Large intestine (tissue), 3 donors: ENCODE results near the gene TSNAX. TPM values are rescaled to one million over a fixed set of nuclear protein-coding genes. Genes with fewer than 3 reads are reported as not detected.
"Not testable (repeated sequence)": the region's sequence is repeated elsewhere in the genome, so short reads cannot be mapped to it uniquely, and the experiment has no call there.

Source experiments
- DNase-seq, 2 donors: peaks; one replicate each; pipeline versions ENCODE4 v3.0.0 to v3.0.0-alpha.2; 2013
- H3K27ac ChIP-seq: one replicate; pipeline ENCODE4 v1.5.1; 2013; ENCODE audit warnings: low read length
- H3K27me3 ChIP-seq: 2 replicates; pipeline ENCODE4 v1.6.1; 2013; ENCODE audit warnings: low read length; ENCODE audit not compliant: control insufficient read depth, insufficient read depth
- H3K36me3 ChIP-seq: 2 replicates; pipeline ENCODE4 v1.6.1; 2013; ENCODE audit warnings: low read length; ENCODE audit not compliant: control insufficient read depth, insufficient read depth
- H3K4me1 ChIP-seq: one replicate; pipeline ENCODE4 v1.6.1; 2013; ENCODE audit warnings: low read length; ENCODE audit not compliant: control insufficient read depth, insufficient read depth
- H3K4me3 ChIP-seq: one replicate; pipeline ENCODE4 v1.5.1; 2013; ENCODE audit warnings: low read length
- H3K9me3 ChIP-seq: one replicate; pipeline ENCODE4 v1.6.1; 2013; ENCODE audit warnings: mild to moderate bottlenecking, low read depth, low read length, moderate library complexity; ENCODE audit not compliant: control insufficient read depth
- WGBS: methylation state at CpG from one replicate; pipeline ENCODE4 v1.1.5; 2013; ENCODE audit warnings: low lambda C conversion rate; ENCODE audit not compliant: insufficient coverage; 5-methylcytosine and 5-hydroxymethylcytosine counted together
- polyA plus RNA-seq: library from polyadenylated mRNA; unstranded; fragments of 120-200 nt; gene quantifications from one replicate; pipeline ENCODE4 v1.2.1, GENCODE V29; 2013

The TSNAX gene
- polyA plus RNA-seq, 1 donor: 38.2 TPM

- no peaks in the 10 kb centered on the region for H3K4me1 ChIP-seq
- no peak overlapping the region for H3K4me3 ChIP-seq
- DNase-seq: no peak
- H3K27me3 ChIP-seq: no peaks in the 10 kb centered on the region
- WGBS: 64% methylated on average over 1 of the region's 1 CpG
- no peak overlapping the region for H3K27ac ChIP-seq
- H3K9me3 ChIP-seq: peaks cover 3% of the 10 kb centered on the region
- H3K36me3 ChIP-seq: no peaks in the 10 kb centered on the region
Measured at GRCh38 chr1:231494439-231495110, 33.9 kb upstream of the TSNAX start.

- Histone ChIP-seq H3K4me1 (no peaks in the 10 kb centered on the region), H3K4me3 (no peak overlapping the region), H3K27me3 (no peaks in the 10 kb centered on the region), H3K36me3 (no peaks in the 10 kb centered on the region), H3K9me3 (peaks cover 3% of the 10 kb centered on the region), H3K27ac (peak overlapping the region; percentile 60)
- WGBS: 100% methylated on average over 1 of the region's 2 CpGs
- peak; percentile 31 to 76 for DNase-seq
Measured at GRCh38 chr1:231497629-231498152, 30.8 kb upstream of the TSNAX start.

GRCh38 chr1:231499148-231499763 lies 29.2 kb upstream of the TSNAX start:
- peaks cover 3% of the 10 kb centered on the region for H3K9me3 ChIP-seq
- DNase-seq: no peak
- H3K27ac ChIP-seq: no peak overlapping the region
- H3K27me3 ChIP-seq: no peaks in the 10 kb centered on the region
- H3K4me1 ChIP-seq: no peaks in the 10 kb centered on the region
- H3K4me3 ChIP-seq: no peak overlapping the region
- no CpG with 5 or more reads among the region's 3 CpGs for WGBS
- no peaks in the 10 kb centered on the region for H3K36me3 ChIP-seq

- H3K4me3 ChIP-seq: no peak overlapping the region
- H3K27me3 ChIP-seq: no peaks in the 10 kb centered on the region
- 92% methylated on average over 2 of the region's 2 CpGs for WGBS
- no peak for DNase-seq
- peaks cover 3% of the 10 kb centered on the region for H3K9me3 ChIP-seq
- H3K36me3 ChIP-seq: no peaks in the 10 kb centered on the region
- H3K27ac ChIP-seq: no peak overlapping the region
- no peaks in the 10 kb centered on the region for H3K4me1 ChIP-seq
Measured at GRCh38 chr1:231500666-231501065, 27.8 kb upstream of the TSNAX start.

GRCh38 chr1:231503168-231503567 lies 25.3 kb upstream of the TSNAX start:
- not testable (repeated sequence) for H3K27me3 ChIP-seq, H3K4me3 ChIP-seq, H3K9me3 ChIP-seq, H3K36me3 ChIP-seq, H3K4me1 ChIP-seq, DNase-seq, H3K27ac ChIP-seq
- WGBS: no CpG with 5 or more reads among the region's 1 CpG

- no peak for DNase-seq
- Histone ChIP-seq H3K36me3 (no peaks in the 10 kb centered on the region), H3K27me3 (no peaks in the 10 kb centered on the region), H3K9me3 (no peaks in the 10 kb centered on the region), H3K4me3 (no peak overlapping the region), H3K27ac (no peak overlapping the region), H3K4me1 (no peaks in the 10 kb centered on the region)
- 90% methylated on average over 4 of the region's 9 CpGs for WGBS
Measured at GRCh38 chr1:231507476-231508355, 20.8 kb upstream of the TSNAX start.

GRCh38 chr1:231508497-231508896 lies 20.0 kb upstream of the TSNAX start:
- Histone ChIP-seq H3K27ac (no peak overlapping the region), H3K27me3 (no peaks in the 10 kb centered on the region), H3K4me3 (no peak overlapping the region), H3K36me3 (no peaks in the 10 kb centered on the region), H3K4me1 (no peaks in the 10 kb centered on the region), H3K9me3 (no peaks in the 10 kb centered on the region)
- WGBS: no CpG with 5 or more reads among the region's 6 CpGs
- peak in 1 of 2 donors; percentile 16 for DNase-seq

GRCh38 chr1:231508941-231509340 lies 19.5 kb upstream of the TSNAX start:
- no peaks in the 10 kb centered on the region for H3K4me1 ChIP-seq
- no peaks in the 10 kb centered on the region for H3K27me3 ChIP-seq
- no peaks in the 10 kb centered on the region for H3K9me3 ChIP-seq
- no peak overlapping the region for H3K27ac ChIP-seq
- no peak for DNase-seq
- H3K4me3 ChIP-seq: no peak overlapping the region
- H3K36me3 ChIP-seq: no peaks in the 10 kb centered on the region
- no CpG with 5 or more reads among the region's 6 CpGs for WGBS

- Histone ChIP-seq H3K4me3 (no peak overlapping the region), H3K9me3 (no peaks in the 10 kb centered on the region), H3K4me1 (no peaks in the 10 kb centered on the region), H3K27me3 (no peaks in the 10 kb centered on the region), H3K36me3 (no peaks in the 10 kb centered on the region), H3K27ac (peak overlapping the region; percentile 55)
- DNase-seq: peak; percentile 29 to 75
- 100% methylated on average over 1 of the region's 2 CpGs for WGBS
Measured at GRCh38 chr1:231512147-231512698, 16.2 kb upstream of the TSNAX start.

- no CpG with 5 or more reads among the region's 2 CpGs for WGBS
- no peaks in the 10 kb centered on the region for H3K4me1 ChIP-seq
- H3K27me3 ChIP-seq: no peaks in the 10 kb centered on the region
- H3K36me3 ChIP-seq: no peaks in the 10 kb centered on the region
- no peak overlapping the region for H3K27ac ChIP-seq
- H3K9me3 ChIP-seq: no peaks in the 10 kb centered on the region
- no peak overlapping the region for H3K4me3 ChIP-seq
- no peak for DNase-seq
Measured at GRCh38 chr1:231515748-231516147, 12.7 kb upstream of the TSNAX start.
